Left lung (tissue), 10 donors: ENCODE data around the gene ARAP1. TPM values are rescaled to one million over a fixed set of nuclear protein-coding genes. Genes with fewer than 3 reads are reported as not detected.

Experiments
- ATAC-seq: fragments of 200-7000 bp; cut with Tn5 transposase; one replicate; pipeline ENCODE4 v1.9.1; 2020; ENCODE audit warnings: moderate library complexity
- DNase-seq, 4 donors: peaks; one replicate each; pipeline ENCODE4 v3.0.0-alpha.2; 2013 to 2020
- H3K27ac ChIP-seq, 2 donors: fragments of 200-600 bp; sonication (generic) in 1 of 2; one replicate each; pipeline versions ENCODE4 v1.5.0 to v1.8.0; 2020 to 2021
- H3K27me3 ChIP-seq, 2 donors: fragments of 200-600 bp; sonication (generic) in 1 of 2; one replicate each; pipeline versions ENCODE4 v1.5.0 to v1.8.0; 2020 to 2021
- H3K36me3 ChIP-seq, 2 donors: fragments of 200-600 bp; sonication (generic) in 1 of 2; one replicate each; pipeline versions ENCODE4 v1.5.0 to v1.8.0; 2020 to 2021
- H3K4me1 ChIP-seq, 2 donors: fragments of 200-600 bp; one replicate each; pipeline ENCODE4 v1.8.0; 2021
- H3K4me3 ChIP-seq, 2 donors: fragments of 200-600 bp; sonication (generic) in 1 of 2; one replicate each; pipeline versions ENCODE4 v1.5.0 to v1.8.0; 2020 to 2021; ENCODE audit warnings: mild to moderate bottlenecking in 1 of 2
- H3K9me3 ChIP-seq, 2 donors: fragments of 200-600 bp; sonication (generic) in 1 of 2; one replicate each; pipeline versions ENCODE4 v1.5.0 to v1.8.0; 2020 to 2021
- CTCF ChIP-seq, 2 donors: fragments of 200-600 bp; sonication (generic) in 1 of 2; IDR thresholded peaks; one replicate each; pipeline versions ENCODE4 v1.5.0 to v1.8.0; 2021; ENCODE audit warnings: antibody characterized with exemption in 2 of 2
- intact Hi-C, 2 donors: fragments of 100-400 bp; cut with DNase I; formaldehyde crosslinking; loops; one replicate each; pipeline versions ENCODE4 v1.11.2 to v1.14.2; 2022
- polyA plus RNA-seq, 6 donors: library from polyadenylated mRNA; unstranded; fragments of 120-200 nt; gene quantifications; one replicate each; pipeline ENCODE4 v1.2.1, GENCODE V29; 2013; ENCODE audit not compliant: insufficient read length in 6 of 6
- total RNA-seq, 2 donors: library from RNA; stranded (reverse); fragmentation: NEBNext Ultra II Directional; extraction: Animal tissue kit (Norgen Biotek cat#: 25700); gene quantifications; one replicate each; pipeline ENCODE4 v1.2.1, GENCODE V29; 2021
- donor health status: DM: no; HTN: yes; CAD: no.
- donor health status: DM: no; HTN: no; CAD: no.

The ARAP1 gene
- total and polyA plus RNA-seq, 8 donors = 80.0 to 222 (median 97.7) TPM

DNA sequence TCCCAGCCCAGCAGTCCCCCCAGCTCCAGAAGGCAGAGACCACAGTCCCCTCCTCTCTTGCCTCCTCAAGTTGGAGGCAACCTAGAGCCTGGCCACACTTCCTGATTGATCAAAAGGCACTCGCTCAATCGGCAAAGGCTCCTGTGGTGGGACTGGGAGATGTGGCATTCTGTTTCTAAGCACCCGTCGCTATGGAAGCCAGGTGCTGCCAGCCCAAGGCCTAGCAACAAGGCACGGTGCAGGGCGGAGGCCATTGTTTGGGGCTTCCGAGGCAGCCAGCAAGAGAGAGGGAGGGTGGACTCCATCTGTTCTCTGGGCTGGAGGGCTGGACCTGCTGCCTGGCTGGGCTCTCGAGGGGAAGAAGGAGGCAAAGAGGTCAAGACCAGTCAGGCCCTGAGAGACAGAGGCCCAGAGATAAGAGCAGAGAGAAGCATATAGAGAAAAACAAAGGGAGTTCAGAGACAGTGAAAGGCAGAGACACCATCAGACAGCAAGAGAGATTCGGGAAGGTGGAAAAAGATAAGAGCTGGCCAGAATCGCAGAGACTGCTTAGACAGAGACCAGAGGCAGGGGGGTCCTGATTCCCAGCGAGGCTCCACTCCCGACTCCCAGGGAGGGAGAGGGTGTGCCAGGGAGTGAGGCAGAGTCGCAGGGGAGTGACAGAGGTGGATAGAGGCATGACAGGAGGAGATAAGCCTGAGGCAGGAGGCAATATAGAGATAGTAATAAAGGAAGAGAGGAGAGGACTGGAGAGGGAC, 99.2 kb downstream of the ARAP1 start:
- H3K27ac ChIP-seq = no peak overlapping the region
- intact Hi-C loops = no loop called here
- no peaks in the 10 kb centered on the region for H3K36me3 ChIP-seq
- no peaks in the 10 kb centered on the region for H3K4me1 ChIP-seq
- peaks cover 0 to 11% of the 10 kb centered on the region in 2 donors for H3K27me3 ChIP-seq
- no peak overlapping the region for H3K4me3 ChIP-seq
- ATAC-seq (no peak), DNase-seq (no peak)
- H3K9me3 ChIP-seq = no peaks in the 10 kb centered on the region
- no peak for TF ChIP-seq CTCF (IDR thresholded peaks at IDR 0.05)

DNA sequence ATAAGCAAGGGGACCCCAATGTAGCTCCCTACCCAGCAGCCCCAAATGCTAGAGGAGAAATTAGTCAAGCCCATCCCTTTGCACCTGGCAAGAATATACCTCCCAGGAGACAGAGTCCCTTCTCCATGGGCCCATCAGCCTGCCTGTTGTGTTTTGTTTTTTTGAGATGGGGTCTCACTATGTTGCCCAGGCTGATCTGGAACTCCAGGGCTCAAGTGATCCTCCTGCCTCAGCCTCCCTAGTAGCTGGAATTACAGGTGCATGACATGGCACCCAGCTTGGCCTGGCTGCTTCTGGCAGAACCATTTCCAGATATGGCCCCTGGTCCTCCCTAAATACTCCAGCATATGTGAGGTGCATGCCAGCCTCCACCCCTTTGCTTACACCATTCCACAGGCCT, 100.1 kb downstream of the ARAP1 start:
- H3K27ac ChIP-seq = no peak overlapping the region
- H3K27me3 ChIP-seq = peaks cover 0 to 11% of the 10 kb centered on the region in 2 donors
- ATAC-seq = no peak
- no peak for TF ChIP-seq CTCF (IDR thresholded peaks at IDR 0.05)
- H3K4me1 ChIP-seq = no peaks in the 10 kb centered on the region
- no peak overlapping the region for H3K4me3 ChIP-seq
- H3K36me3 ChIP-seq = no peaks in the 10 kb centered on the region
- no peak for DNase-seq
- intact Hi-C loops = no loop called here
- no peaks in the 10 kb centered on the region for H3K9me3 ChIP-seq

GRCh38 chr11:72649215-72649976, 102.8 kb downstream of the ARAP1 start:
- DNase-seq = no peak
- Histone ChIP-seq H3K4me3 (no peak overlapping the region), H3K27me3 (peaks cover 0 to 4% of the 10 kb centered on the region in 2 donors), H3K36me3 (no peaks in the 10 kb centered on the region), H3K9me3 (no peaks in the 10 kb centered on the region), H3K27ac (no peak overlapping the region), H3K4me1 (no peaks in the 10 kb centered on the region)
- TF ChIP-seq CTCF (IDR thresholded peaks at IDR 0.05) = no peak
- intact Hi-C loops = loop anchor here in 1 of 2 donors (10.0 kb wide), 1 partner anchor 175 kb away; no protein-coding TSS in a partner anchor
- ATAC-seq = no peak

DNA sequence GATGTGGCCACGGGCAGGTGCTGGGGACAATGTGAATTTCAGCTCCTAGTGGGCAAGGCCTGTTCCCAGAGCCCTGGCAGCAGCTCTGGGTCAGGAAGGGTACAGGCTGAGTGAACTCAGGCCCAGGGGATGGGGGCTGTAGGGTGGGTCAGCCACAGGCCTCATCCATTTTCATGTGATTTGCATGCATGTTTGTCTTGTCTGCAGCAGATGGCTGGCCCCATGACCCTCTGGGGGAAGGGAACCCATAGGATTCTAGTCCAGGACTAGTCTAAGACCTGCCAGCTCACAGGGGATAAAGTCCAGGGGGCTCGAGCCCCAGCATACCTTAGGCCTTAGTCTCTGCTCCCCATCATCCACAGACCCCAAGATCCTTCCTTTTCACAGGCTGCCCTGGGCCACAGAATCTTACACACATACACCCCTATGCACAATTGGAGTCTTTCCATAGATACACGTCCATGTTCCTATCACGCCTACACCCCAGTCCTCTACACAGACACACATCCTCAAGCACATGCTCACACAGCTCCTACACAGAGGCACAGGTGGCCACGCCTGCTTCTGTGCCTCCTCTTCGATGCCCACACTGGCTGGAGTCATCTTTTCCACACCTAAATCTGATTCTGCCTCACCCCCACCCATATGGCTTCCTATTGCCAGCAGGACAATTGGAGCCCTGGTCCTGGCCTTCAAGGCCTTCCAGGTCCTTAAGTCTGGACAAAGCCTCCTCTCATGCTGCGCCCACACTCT, 103.6 kb downstream of the ARAP1 start:
- no peak for ATAC-seq
- DNase-seq = no peak
- TF ChIP-seq CTCF (IDR thresholded peaks at IDR 0.05) = no peak
- Histone ChIP-seq H3K27ac (no peak overlapping the region), H3K36me3 (no peaks in the 10 kb centered on the region), H3K4me3 (no peak overlapping the region), H3K9me3 (no peaks in the 10 kb centered on the region), H3K27me3 (peaks cover 0 to 5% of the 10 kb centered on the region in 2 donors), H3K4me1 (peaks cover 0 to 3% of the 10 kb centered on the region in 2 donors)
- intact Hi-C loops = loop anchor here in 1 of 2 donors (10.0 kb wide), 1 partner anchor 174 kb away; no protein-coding TSS in a partner anchor
